NCI-H2107 treated with DMSO at 0.1 percent for 48 hours (cell line): ENCODE data around the gene MLLT10.

Experiments used
- DNase-seq: peaks from one replicate; lab custom pipeline; 2025; ENCODE audit not compliant: unreplicated experiment; lab: John Stamatoyannopoulos, UW

Gene MLLT10

GRCh38 chr10:21533467-21534279 is at the start of gene MLLT10:
MLLT10 (plus strand) TSS chr10:21534232; CDS start chr10:21534645, 413 bp downstream.
- peak; percentile 74 for DNase-seq

- no peak for DNase-seq
Observed at GRCh38 chr10:21487416-21488180, 46.4 kb upstream of the MLLT10 start.

- no peak for DNase-seq
Observed at GRCh38 chr10:21488246-21488956, 45.6 kb upstream of the MLLT10 start.

GRCh38 chr10:21488957-21489446 is 45.0 kb upstream of the MLLT10 start:
- DNase-seq: no peak

GRCh38 chr10:21490028-21490710 is 43.9 kb upstream of the MLLT10 start:
- no peak for DNase-seq

- DNase-seq: no peak
Observed at GRCh38 chr10:21490711-21491105, 43.3 kb upstream of the MLLT10 start.

- no peak for DNase-seq
Observed at GRCh38 chr10:21492421-21492820, 41.6 kb upstream of the MLLT10 start.

GRCh38 chr10:21493784-21494183 is 40.2 kb upstream of the MLLT10 start:
- no peak for DNase-seq

GRCh38 chr10:21494191-21495001 is 39.6 kb upstream of the MLLT10 start:
- no peak for DNase-seq

GRCh38 chr10:21495002-21495751 is 38.9 kb upstream of the MLLT10 start:
- no peak for DNase-seq

- DNase-seq: peak; percentile 44
Observed at GRCh38 chr10:21495752-21496342, 38.2 kb upstream of the MLLT10 start.

- DNase-seq: no peak
Observed at GRCh38 chr10:21496343-21497176, 37.5 kb upstream of the MLLT10 start.

GRCh38 chr10:21497177-21497807 is 36.7 kb upstream of the MLLT10 start:
- no peak for DNase-seq

GRCh38 chr10:21498377-21498776 is 35.7 kb upstream of the MLLT10 start:
- DNase-seq: no peak

- no peak for DNase-seq
Observed at GRCh38 chr10:21498986-21499385, 35.0 kb upstream of the MLLT10 start.

GRCh38 chr10:21499701-21500577 is 34.1 kb upstream of the MLLT10 start:
- no peak for DNase-seq

- no peak for DNase-seq
Observed at GRCh38 chr10:21500578-21500910, 33.5 kb upstream of the MLLT10 start.
